Melanocyte of skin (primary cell): ENCODE measurements around the gene ABCA5. TPM values are rescaled to one million over a fixed set of nuclear protein-coding genes. Genes with fewer than 3 reads are reported as not detected.

Experiments used
- small RNA-seq, 2 donors: library from RNA; depleted of rRNA; stranded (forward); fragments of <200 nt; gene quantifications; one replicate each; pipeline ENCODE3, GENCODE V24; 2012
- total RNA-seq, 2 donors: library from RNA; depleted of rRNA; stranded (reverse); fragments of >200 nt; gene quantifications; 2 replicates each; pipeline ENCODE4 v1.2.3, GENCODE V29; 2012

The ABCA5 gene
- 10 to 100 TPM; 11.7 to 28.2 TPM for total RNA-seq

GRCh38 chr17:69327060-69327831 is at the start of gene ABCA5:
Gene ABCA5, minus strand, starts transcription at chr17:69327133. Its CDS starts 12,718 bp downstream, at chr17:69314415.

GRCh38 chr17:69228576-69228975 is 98.4 kb downstream of the ABCA5 start, which contains the start of gene ABCA10:
Gene ABCA10, minus strand, starts transcription at chr17:69228824. Its CDS starts 3,466 bp downstream, at chr17:69225358.

Small RNAs within 50 kb of the gene (small RNA-seq; reads per million reads assigned to genes)
- 0 to 0.04 reads per million in 2 donors for gene RF00561
- gene SNRPGP4 = 0 to 0.17 reads per million in 2 donors

Other genes with a start within 250 kb of the ABCA5 start
- 1 to 10 TPM in 1 of 2 donors, under 1 TPM in 1; 0.33 to 4.5 TPM for gene ABCA6, start 185.2 kb downstream of the ABCA5 start, total RNA-seq
- 1 to 10 TPM in 1 of 2 donors, under 1 TPM in 1; 0.33 to 1.7 TPM for gene ABCA10, start 98.3 kb downstream of the ABCA5 start, total RNA-seq
- 1 to 10 TPM; 3.4 to 5.0 TPM for gene MAP2K6, start 87.6 kb upstream of the ABCA5 start, total RNA-seq